Keratinocyte (primary cell): Measurements from ENCODE around the gene PDE10A.

Source experiments
- EZH2 ChIP-seq: IDR thresholded peaks from one replicate; pipeline ENCODE4 v1.6.1; 2012; ENCODE audit warnings: inconsistent platforms, mild to moderate bottlenecking, low read length, moderate library complexity
- TF ChIP-seq, protein P1 (sequence below), 3 experiments: IDR thresholded peaks in 1 of 3; conservative IDR thresholded peaks in 1 of 3; optimal IDR thresholded peaks in 1 of 3; 2 replicates in 2 of 3; 3 replicates in 1 of 3; pipeline versions ENCODE3 to v1.5.1; 2011; ENCODE audit warnings: low read length in 3 of 3, mild to moderate bottlenecking in 3 of 3, moderate library complexity in 2 of 3, control low read depth in 1 of 3, inconsistent platforms in 1 of 3; ENCODE audit not compliant: insufficient read depth in 2 of 3; ENCODE audit errors: extremely low read depth in 1 of 3

DNA sequence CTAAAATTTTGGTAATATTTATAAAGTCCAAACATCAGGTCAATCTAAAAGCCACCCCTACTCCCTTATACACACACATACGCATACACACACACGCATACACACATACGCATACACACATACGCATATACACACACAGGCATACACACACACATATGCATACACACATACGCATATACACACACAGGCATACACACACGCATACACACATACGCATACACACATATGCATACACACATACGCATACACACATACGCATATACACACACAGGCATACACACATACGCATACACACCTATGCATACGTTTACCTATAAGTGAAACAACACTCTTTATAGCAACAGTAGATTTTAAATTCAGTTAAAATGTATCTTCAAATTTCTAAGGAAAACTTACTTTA, 240.8 kb downstream of the PDE10A start:
- TF ChIP-seq, protein P1, sequence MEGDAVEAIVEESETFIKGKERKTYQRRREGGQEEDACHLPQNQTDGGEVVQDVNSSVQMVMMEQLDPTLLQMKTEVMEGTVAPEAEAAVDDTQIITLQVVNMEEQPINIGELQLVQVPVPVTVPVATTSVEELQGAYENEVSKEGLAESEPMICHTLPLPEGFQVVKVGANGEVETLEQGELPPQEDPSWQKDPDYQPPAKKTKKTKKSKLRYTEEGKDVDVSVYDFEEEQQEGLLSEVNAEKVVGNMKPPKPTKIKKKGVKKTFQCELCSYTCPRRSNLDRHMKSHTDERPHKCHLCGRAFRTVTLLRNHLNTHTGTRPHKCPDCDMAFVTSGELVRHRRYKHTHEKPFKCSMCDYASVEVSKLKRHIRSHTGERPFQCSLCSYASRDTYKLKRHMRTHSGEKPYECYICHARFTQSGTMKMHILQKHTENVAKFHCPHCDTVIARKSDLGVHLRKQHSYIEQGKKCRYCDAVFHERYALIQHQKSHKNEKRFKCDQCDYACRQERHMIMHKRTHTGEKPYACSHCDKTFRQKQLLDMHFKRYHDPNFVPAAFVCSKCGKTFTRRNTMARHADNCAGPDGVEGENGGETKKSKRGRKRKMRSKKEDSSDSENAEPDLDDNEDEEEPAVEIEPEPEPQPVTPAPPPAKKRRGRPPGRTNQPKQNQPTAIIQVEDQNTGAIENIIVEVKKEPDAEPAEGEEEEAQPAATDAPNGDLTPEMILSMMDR (optimal IDR thresholded peaks at IDR 0.05 in 1 of 3, IDR thresholded peaks at IDR 0.05 in 1 of 3, conservative IDR thresholded peaks at IDR 0.05 in 1 of 3; ENCODE audit: extremely low read depth in 1 of 3, insufficient read depth in 2 of 3, low read length in 3 of 3), result no peak
- TF ChIP-seq EZH2, result no peak
